ENCODE results near the gene C11orf97. TPM values are rescaled to one million over a fixed set of nuclear protein-coding genes. Genes with fewer than 3 reads are reported as not detected.

Gene C11orf97
- total and polyA plus RNA-seq, 2 of the 13 experiments (the other 11 are each of a cell fraction or from before 2014, with no cell fraction given): 0.35 TPM; not detected in 1

GRCh38 chr11:94501522-94501921 lies 10.7 kb upstream of the C11orf97 start (continued):
- TF ChIP-seq ZBTB4 (CRISPR knock-in tag; IDR thresholded peaks at IDR 0.05; ENCODE audit: borderline replicate concordance) (no peak), PAWR (CRISPR knock-in tag; IDR thresholded peaks at IDR 0.05; ENCODE audit: borderline replicate concordance) (no peak), MXD3 (CRISPR knock-in tag; IDR thresholded peaks at IDR 0.05) (no peak), ZMYM4 (CRISPR knock-in tag; IDR thresholded peaks at IDR 0.05) (no peak), MAFG (CRISPR knock-in tag; IDR thresholded peaks at IDR 0.05) (no peak), KIAA2018 (CRISPR knock-in tag; IDR thresholded peaks at IDR 0.05; ENCODE audit: borderline replicate concordance) (no peak), DR1 (CRISPR knock-in tag; IDR thresholded peaks at IDR 0.05) (no peak), ZNF564 (CRISPR knock-in tag; IDR thresholded peaks at IDR 0.05) (no peak)

All from HepG2 (cell line).